ENCODE measurements around the gene DHDDS.
A peak's percentile ranks its signal among the peaks of the same experiment; 100 is the strongest.

The DHDDS gene

DNA sequence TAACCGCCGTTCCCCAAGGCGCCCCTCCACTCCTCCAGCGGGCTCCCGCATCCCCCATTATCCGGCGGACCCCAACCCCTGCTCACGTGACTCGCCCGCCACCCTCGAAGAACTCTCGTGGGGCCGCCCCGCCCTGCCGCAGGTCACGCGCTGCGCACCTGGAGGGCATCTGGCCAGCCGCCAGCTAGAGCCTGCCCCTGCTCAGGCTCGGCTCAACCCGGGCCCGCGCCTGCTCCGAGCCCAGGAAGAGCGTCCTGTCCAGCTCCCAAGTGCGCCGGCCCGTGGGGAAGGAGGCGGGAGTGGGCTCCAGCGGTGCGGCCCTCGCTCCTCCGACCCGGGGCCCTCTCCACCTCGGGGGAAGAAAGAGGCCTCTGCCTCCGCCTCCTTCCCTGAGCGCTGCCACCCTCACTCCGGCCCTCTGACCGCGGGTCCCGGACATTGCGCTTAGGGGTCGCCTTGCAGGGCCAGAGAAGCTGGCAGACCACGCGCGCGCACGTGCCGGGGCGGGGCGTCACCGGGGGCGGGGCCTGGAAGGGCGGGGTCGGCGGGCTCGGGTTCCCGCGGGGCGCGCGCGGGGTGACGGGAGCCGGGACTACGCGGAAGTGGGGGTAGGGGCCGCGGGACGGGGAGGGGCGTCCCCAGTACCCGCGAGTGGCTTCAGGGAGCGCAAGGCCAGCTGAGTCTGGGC is 68.5 kb downstream of the DHDDS start (continued):
- TF ChIP-seq ZNF175 (tag by site-specific recombination; IDR thresholded peaks at IDR 0.05) (no peak), ZNF404 (tag by site-specific recombination; IDR thresholded peaks at IDR 0.05) (no peak), ZNF354C (tag by site-specific recombination; IDR thresholded peaks at IDR 0.05; ENCODE audit: borderline replicate concordance, low read depth) (no peak), ZNF223 (tag by site-specific recombination; IDR thresholded peaks at IDR 0.05) (no peak), ZNF792 (tag by site-specific recombination; IDR thresholded peaks at IDR 0.05) (peak; percentile 87; the same call in 1 of the 2 replicates), ZFP69B (tag by site-specific recombination; IDR thresholded peaks at IDR 0.05) (peak; percentile 33; the same call in 1 of the 2 replicates), TRIM28 (IDR thresholded peaks at IDR 0.05; ENCODE audit: borderline replicate concordance, low read length) (no peak), ZNF426 (tag by site-specific recombination; IDR thresholded peaks at IDR 0.05) (no peak), ZNF473 (tag by site-specific recombination; IDR thresholded peaks at IDR 0.05) (no peak), ZNF768 (tag by site-specific recombination; IDR thresholded peaks at IDR 0.05) (no peak; the same call in 1 of the 2 replicates), MZF1 (tag by site-specific recombination; IDR thresholded peaks at IDR 0.05; ENCODE audit: borderline replicate concordance) (0 out of 2 replicates have a peak, but pooled peaks have one; percentile 14), ZSCAN23 (tag by site-specific recombination; IDR thresholded peaks at IDR 0.05) (peak; percentile 46; the same call in 1 of the 2 replicates), ZNF350 (tag by site-specific recombination; IDR thresholded peaks at IDR 0.05) (no peak), ZNF548 (tag by site-specific recombination; IDR thresholded peaks at IDR 0.05) (no peak), ZNF292 (tag by site-specific recombination; IDR thresholded peaks at IDR 0.05; ENCODE audit: borderline replicate concordance, low read depth) (no peak), ZXDB (tag by site-specific recombination; IDR thresholded peaks at IDR 0.05) (peak; percentile 99), KLF16 (tag by site-specific recombination; IDR thresholded peaks at IDR 0.05) (peak; percentile 96), ZNF112 (tag by site-specific recombination; IDR thresholded peaks at IDR 0.05) (no peak), ZNF621 (tag by site-specific recombination; IDR thresholded peaks at IDR 0.05) (no peak), ZNF302 (tag by site-specific recombination; IDR thresholded peaks at IDR 0.05; ENCODE audit: low read depth) (no peak)
- TF ChIP-seq, protein P1, sequence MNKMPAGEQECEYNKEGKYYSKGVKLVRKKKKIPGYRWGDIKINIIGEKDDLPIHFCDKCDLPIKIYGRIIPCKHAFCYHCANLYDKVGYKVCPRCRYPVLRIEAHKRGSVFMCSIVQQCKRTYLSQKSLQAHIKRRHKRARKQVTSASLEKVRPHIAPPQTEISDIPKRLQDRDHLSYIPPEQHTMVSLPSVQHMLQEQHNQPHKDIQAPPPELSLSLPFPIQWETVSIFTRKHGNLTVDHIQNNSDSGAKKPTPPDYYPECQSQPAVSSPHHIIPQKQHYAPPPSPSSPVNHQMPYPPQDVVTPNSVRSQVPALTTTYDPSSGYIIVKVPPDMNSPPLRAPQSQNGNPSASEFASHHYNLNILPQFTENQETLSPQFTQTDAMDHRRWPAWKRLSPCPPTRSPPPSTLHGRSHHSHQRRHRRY (tag by site-specific recombination; IDR thresholded peaks at IDR 0.05), result peak; percentile 55; the same call in 1 of the 2 replicates
- TF ChIP-seq, protein P2, sequence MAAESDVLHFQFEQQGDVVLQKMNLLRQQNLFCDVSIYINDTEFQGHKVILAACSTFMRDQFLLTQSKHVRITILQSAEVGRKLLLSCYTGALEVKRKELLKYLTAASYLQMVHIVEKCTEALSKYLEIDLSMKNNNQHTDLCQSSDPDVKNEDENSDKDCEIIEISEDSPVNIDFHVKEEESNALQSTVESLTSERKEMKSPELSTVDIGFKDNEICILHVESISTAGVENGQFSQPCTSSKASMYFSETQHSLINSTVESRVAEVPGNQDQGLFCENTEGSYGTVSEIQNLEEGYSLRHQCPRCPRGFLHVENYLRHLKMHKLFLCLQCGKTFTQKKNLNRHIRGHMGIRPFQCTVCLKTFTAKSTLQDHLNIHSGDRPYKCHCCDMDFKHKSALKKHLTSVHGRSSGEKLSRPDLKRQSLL (tag by site-specific recombination; IDR thresholded peaks at IDR 0.05), result peak; percentile 46; the same call in 1 of the 2 replicates
- TF ChIP-seq, protein P3, sequence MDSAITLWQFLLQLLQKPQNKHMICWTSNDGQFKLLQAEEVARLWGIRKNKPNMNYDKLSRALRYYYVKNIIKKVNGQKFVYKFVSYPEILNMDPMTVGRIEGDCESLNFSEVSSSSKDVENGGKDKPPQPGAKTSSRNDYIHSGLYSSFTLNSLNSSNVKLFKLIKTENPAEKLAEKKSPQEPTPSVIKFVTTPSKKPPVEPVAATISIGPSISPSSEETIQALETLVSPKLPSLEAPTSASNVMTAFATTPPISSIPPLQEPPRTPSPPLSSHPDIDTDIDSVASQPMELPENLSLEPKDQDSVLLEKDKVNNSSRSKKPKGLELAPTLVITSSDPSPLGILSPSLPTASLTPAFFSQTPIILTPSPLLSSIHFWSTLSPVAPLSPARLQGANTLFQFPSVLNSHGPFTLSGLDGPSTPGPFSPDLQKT (IDR thresholded peaks at IDR 0.05; ENCODE audit: borderline replicate concordance, low read depth, low read length), result no peak
- TF ChIP-seq, protein P4, sequence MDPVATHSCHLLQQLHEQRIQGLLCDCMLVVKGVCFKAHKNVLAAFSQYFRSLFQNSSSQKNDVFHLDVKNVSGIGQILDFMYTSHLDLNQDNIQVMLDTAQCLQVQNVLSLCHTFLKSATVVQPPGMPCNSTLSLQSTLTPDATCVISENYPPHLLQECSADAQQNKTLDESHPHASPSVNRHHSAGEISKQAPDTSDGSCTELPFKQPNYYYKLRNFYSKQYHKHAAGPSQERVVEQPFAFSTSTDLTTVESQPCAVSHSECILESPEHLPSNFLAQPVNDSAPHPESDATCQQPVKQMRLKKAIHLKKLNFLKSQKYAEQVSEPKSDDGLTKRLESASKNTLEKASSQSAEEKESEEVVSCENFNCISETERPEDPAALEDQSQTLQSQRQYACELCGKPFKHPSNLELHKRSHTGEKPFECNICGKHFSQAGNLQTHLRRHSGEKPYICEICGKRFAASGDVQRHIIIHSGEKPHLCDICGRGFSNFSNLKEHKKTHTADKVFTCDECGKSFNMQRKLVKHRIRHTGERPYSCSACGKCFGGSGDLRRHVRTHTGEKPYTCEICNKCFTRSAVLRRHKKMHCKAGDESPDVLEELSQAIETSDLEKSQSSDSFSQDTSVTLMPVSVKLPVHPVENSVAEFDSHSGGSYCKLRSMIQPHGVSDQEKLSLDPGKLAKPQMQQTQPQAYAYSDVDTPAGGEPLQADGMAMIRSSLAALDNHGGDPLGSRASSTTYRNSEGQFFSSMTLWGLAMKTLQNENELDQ (tag by site-specific recombination; IDR thresholded peaks at IDR 0.05; ENCODE audit: low read depth), result no peak
- TF ChIP-seq, protein P5, sequence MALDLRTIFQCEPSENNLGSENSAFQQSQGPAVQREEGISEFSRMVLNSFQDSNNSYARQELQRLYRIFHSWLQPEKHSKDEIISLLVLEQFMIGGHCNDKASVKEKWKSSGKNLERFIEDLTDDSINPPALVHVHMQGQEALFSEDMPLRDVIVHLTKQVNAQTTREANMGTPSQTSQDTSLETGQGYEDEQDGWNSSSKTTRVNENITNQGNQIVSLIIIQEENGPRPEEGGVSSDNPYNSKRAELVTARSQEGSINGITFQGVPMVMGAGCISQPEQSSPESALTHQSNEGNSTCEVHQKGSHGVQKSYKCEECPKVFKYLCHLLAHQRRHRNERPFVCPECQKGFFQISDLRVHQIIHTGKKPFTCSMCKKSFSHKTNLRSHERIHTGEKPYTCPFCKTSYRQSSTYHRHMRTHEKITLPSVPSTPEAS (tag by site-specific recombination; IDR thresholded peaks at IDR 0.05), result 0 out of 2 replicates have a peak, but pooled peaks have one; percentile 29
- TF ChIP-seq, protein P6, sequence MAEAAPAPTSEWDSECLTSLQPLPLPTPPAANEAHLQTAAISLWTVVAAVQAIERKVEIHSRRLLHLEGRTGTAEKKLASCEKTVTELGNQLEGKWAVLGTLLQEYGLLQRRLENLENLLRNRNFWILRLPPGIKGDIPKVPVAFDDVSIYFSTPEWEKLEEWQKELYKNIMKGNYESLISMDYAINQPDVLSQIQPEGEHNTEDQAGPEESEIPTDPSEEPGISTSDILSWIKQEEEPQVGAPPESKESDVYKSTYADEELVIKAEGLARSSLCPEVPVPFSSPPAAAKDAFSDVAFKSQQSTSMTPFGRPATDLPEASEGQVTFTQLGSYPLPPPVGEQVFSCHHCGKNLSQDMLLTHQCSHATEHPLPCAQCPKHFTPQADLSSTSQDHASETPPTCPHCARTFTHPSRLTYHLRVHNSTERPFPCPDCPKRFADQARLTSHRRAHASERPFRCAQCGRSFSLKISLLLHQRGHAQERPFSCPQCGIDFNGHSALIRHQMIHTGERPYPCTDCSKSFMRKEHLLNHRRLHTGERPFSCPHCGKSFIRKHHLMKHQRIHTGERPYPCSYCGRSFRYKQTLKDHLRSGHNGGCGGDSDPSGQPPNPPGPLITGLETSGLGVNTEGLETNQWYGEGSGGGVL (tag by site-specific recombination; IDR thresholded peaks at IDR 0.05), result peak; percentile 57
- TF ChIP-seq, protein P7, sequence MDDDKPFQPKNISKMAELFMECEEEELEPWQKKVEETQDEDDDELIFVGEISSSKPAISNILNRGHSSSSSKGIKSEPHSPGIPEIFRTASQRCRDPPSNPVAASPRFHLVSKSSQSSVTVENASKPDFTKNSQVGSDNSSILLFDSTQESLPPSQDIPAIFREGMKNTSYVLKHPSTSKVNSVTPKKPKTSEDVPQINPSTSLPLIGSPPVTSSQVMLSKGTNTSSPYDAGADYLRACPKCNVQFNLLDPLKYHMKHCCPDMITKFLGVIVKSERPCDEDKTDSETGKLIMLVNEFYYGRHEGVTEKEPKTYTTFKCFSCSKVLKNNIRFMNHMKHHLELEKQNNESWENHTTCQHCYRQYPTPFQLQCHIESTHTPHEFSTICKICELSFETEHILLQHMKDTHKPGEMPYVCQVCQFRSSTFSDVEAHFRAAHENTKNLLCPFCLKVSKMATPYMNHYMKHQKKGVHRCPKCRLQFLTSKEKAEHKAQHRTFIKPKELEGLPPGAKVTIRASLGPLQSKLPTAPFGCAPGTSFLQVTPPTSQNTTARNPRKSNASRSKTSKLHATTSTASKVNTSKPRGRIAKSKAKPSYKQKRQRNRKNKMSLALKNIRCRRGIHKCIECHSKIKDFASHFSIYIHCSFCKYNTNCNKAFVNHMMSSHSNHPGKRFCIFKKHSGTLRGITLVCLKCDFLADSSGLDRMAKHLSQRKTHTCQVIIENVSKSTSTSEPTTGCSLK (tag by site-specific recombination; IDR thresholded peaks at IDR 0.05), result no peak

Measured in HEK293 (cell line).